ENCODE data around the gene CDC6. TPM values are rescaled to one million over a fixed set of nuclear protein-coding genes. Genes with fewer than 3 reads are reported as not detected.

CDC6 gene
- total and polyA plus RNA-seq, 2 donors (not counting 1 experiment from before 2014, with no cell fraction given) = 0.69 to 2.2 TPM

DNA sequence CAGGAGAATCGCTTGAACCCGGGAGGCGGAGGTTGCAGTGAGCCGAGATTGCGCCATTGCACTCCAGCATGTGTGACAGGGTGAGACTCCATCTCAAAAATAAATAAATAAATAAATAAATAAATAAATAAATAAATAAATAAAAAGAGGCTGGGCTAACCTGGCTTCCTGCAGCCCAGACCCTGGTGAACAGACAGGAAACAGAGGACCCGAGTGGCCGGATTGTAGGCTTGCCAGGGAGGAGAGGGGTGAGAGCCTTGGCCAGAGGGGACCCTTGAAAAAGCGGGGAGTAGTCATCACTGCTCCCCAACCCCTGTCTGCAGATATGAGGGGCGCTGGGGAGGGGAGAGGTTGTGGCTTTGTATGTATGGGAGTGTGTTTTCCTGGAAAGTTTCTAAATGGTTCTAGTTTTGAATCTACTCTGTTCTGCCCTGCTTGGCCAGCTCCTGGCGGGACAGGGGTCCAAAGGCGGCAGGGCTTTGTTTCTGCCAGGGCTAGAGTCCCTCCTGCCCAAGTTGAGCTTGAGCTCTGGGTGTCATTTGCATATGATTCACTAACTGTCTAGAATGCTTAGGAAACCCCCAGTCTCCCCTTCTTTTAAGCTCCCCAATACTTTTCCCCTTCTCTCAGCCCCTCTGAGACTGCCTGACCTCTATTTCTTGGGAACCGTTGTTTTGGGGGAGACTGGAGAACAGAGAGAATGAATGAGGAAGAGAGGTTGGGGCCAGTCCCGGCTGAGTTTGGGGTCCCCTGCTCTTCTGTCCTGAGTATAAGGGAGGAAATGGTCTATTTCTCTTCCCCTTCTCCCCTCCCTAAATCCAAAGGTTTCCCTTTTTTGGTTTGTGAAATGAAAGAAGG is 37.7 kb downstream of the CDC6 start:
- Mint-ChIP-seq H3K27me3 (no peaks in the 10 kb centered on the region), H3K4me1 (peaks cover 92% of the 10 kb centered on the region), H3K9me3 (ENCODE audit: insufficient read depth) (no peaks in the 10 kb centered on the region), H3K27ac (peak overlapping the region; percentile 100), H3K4me3 (peak overlapping the region; percentile 97)
- intact Hi-C loops (cut with micrococcal nuclease) = loop anchor here (1.0 kb wide), 2 partner anchors 7 to 16 kb away; no protein-coding TSS in a partner anchor
- H3K4me1 ChIP-seq (ENCODE audit: control insufficient read depth in 2 of 2, insufficient read depth in 2 of 2, low read length in 2 of 2) = peaks cover 83 to 99% of the 10 kb centered on the region in 2 donors
- TF ChIP-seq EZH2 (IDR thresholded peaks at IDR 0.05; ENCODE audit: borderline replicate concordance, insufficient read depth, low read depth, low read length, poor library complexity, severe bottlenecking) (no peak), CTCF (IDR thresholded peaks at IDR 0.05) (no peak)
- H3K79me2 ChIP-seq (ENCODE audit: control insufficient read depth, insufficient read depth, low read length) = peaks cover 99% of the 10 kb centered on the region
- ATAC-seq (ENCODE audit: low read depth) (peak; percentile 6), DNase-seq (peak; percentile 82)
- H3K9ac ChIP-seq (ENCODE audit: low read length) = peak overlapping the region; percentile 92
- 49% methylated on average over 6 of the region's 13 CpGs for WGBS (ENCODE audit: insufficient coverage)
- no peaks in the 10 kb centered on the region for H3K9me3 ChIP-seq (ENCODE audit: control extremely low read depth in 1 of 3, control insufficient read depth in 2 of 3, insufficient read depth in 1 of 3, low read length in 2 of 3)
- CTCF ChIA-PET = interaction anchor here (0.9 to 12.7 kb wide), 12 partner anchors 8 to 235 kb away, joined by 3 to 119 read pairs (median 6); no protein-coding TSS in a partner anchor
- no peak overlapping the region for H2AFZ ChIP-seq (ENCODE audit: insufficient read depth, low read depth, low read length, poor library complexity, severe bottlenecking)
- peak overlapping the region in 4 of 5 experiments; percentile 13 to 60 (median 26) for H3K4me3 ChIP-seq (ENCODE audit: control extremely low read depth in 1 of 5, extremely low read depth in 1 of 5, insufficient read depth in 1 of 5, low read depth in 2 of 5, low read length in 4 of 5)
- H3K4me2 ChIP-seq (replicated peaks; ENCODE audit: low read depth, low read length, poor library complexity, severe bottlenecking) = peak overlapping the region; percentile 98
- peak overlapping the region; percentile 96 for H3K27ac ChIP-seq (ENCODE audit: low read length in 2 of 2)
- POLR2A ChIA-PET = interaction anchor here (0.5 to 6.5 kb wide), 8 partner anchors 8 to 1337 kb away, joined by 3 to 96 read pairs (median 4); partner anchors contain the start of gene CDC6
- no peaks in the 10 kb centered on the region for H3K27me3 ChIP-seq (replicated peaks in 1 of 4; ENCODE audit: control extremely low read depth in 1 of 4, control insufficient read depth in 3 of 4, insufficient read depth in 4 of 4, low read length in 3 of 4)
- H4K20me1 ChIP-seq (ENCODE audit: control insufficient read depth, insufficient read depth, low read length, poor library complexity, severe bottlenecking) = no peaks in the 10 kb centered on the region
- no peaks in the 10 kb centered on the region for H3K36me3 ChIP-seq (replicated peaks in 1 of 2; ENCODE audit: control extremely low read depth in 1 of 2, control insufficient read depth in 1 of 2, extremely low read depth in 1 of 2, insufficient read depth in 2 of 2, low read length in 1 of 2)

Data from B cell (primary cell).